A549 (cell line): Measurements from ENCODE around the gene NLK. TPM values are rescaled to one million over a fixed set of nuclear protein-coding genes. Genes with fewer than 3 reads are reported as not detected.

Experiments
- ATAC-seq, 2 experiments: fragments of 200-7000 bp in 1 of 2; fragments of >200 bp in 1 of 2; cut with Nextera tagmentation in 1 of 2; cut with Tn5 transposase in 1 of 2; 3 replicates each; pipeline versions ENCODE4 v1.8.0 to v1.9.1; 2018 to 2020; ENCODE audit warnings: mild to moderate bottlenecking in 1 of 2, moderate library complexity in 1 of 2
- CTCF ChIA-PET: fragments of 300-600 bp; sonication (Branson Sonifier 250); formaldehyde crosslinking; extraction: SDS; loops from one replicate; lab custom pipeline; 2021; ENCODE audit warnings: antibody characterized with exemption, inconsistent platforms; lab: Yijun Ruan, JAX
- POLR2A ChIA-PET: fragments of 350-600 bp; formaldehyde crosslinking; extraction: SDS; loops from one replicate; lab custom pipeline; 2021; ENCODE audit warnings: antibody characterized with exemption, inconsistent platforms; lab: Yijun Ruan, JAX
- DNase-seq, 2 experiments: peaks; one replicate each; pipeline versions ENCODE4 v3.0.0 to v3.0.0-alpha.2; 2011 to 2016; ENCODE audit warnings: low read depth in 1 of 2, low spot score in 1 of 2
- FAIRE-seq: peaks from 2 replicates; lab custom pipeline; 2011; peaks lifted over from hg19 to GRCh38; lab: Jason Lieb, UNC
- H3K27ac ChIP-seq, 2 experiments: fragments of >200 bp; sonication (Bioruptor Twin); formaldehyde crosslinking; 3 replicates each; pipeline ENCODE4 v1.5.1; 2016 to 2017
- H3K4me1 ChIP-seq: fragments of >200 bp; sonication (Bioruptor Twin); formaldehyde crosslinking; 3 replicates; pipeline ENCODE4 v1.6.1; 2016
- H3K4me2 ChIP-seq: fragments of >200 bp; sonication (Bioruptor Twin); formaldehyde crosslinking; 3 replicates; pipeline ENCODE4 v1.6.1; 2016
- H3K4me3 ChIP-seq: fragments of >200 bp; sonication (Bioruptor Twin); formaldehyde crosslinking; 3 replicates; pipeline ENCODE4 v1.5.1; 2016
- H3K9me3 ChIP-seq: fragments of >200 bp; sonication (Bioruptor Twin); formaldehyde crosslinking; 3 replicates; pipeline ENCODE4 v1.6.1; 2016
- EP300 ChIP-seq, 2 experiments: fragments of >200 bp; sonication (Bioruptor Twin); formaldehyde crosslinking; IDR thresholded peaks; 2 replicates in 1 of 2; 3 replicates in 1 of 2; pipeline ENCODE4 v1.6.1; 2016 to 2017
- FOSB ChIP-seq: fragments of 250-450 bp; sonication (Bioruptor Pico); IDR thresholded peaks from 2 replicates; pipeline ENCODE4 v1.5.0; 2020; ENCODE audit warnings: mild to moderate bottlenecking, moderate library complexity
- HOXA7 ChIP-seq: fragments of 250-450 bp; sonication (Bioruptor Pico); IDR thresholded peaks from 2 replicates; pipeline ENCODE4 v1.5.0; 2020; ENCODE audit warnings: mild to moderate bottlenecking, moderate library complexity
- HOXB13 ChIP-seq: fragments of 250-450 bp; sonication (Bioruptor Pico); IDR thresholded peaks from 2 replicates; pipeline ENCODE4 v1.5.0; 2020; ENCODE audit warnings: low read depth, mild to moderate bottlenecking, moderate library complexity
- JUNB ChIP-seq: fragments of >200 bp; sonication (Bioruptor Twin); formaldehyde crosslinking; IDR thresholded peaks from 2 replicates; pipeline ENCODE4 v1.6.1; 2016
- MYC ChIP-seq: IDR thresholded peaks from 2 replicates; pipeline ENCODE4 v1.6.1; 2012; ENCODE audit warnings: mild to moderate bottlenecking, inconsistent platforms, low read length, improper control_type of control experiment, borderline replicate concordance
- NFE2L2 ChIP-seq: fragments of 150-350 bp; conservative IDR thresholded peaks from 2 replicates; pipeline ENCODE4 v1.6.1; 2014; ENCODE audit warnings: low read length
- POLR2A ChIP-seq: IDR thresholded peaks from 2 replicates; pipeline ENCODE4 v1.6.1; 2012; ENCODE audit warnings: mild to moderate bottlenecking, low read length
- RFX5 ChIP-seq: fragments of 450-650 bp; IDR thresholded peaks from 2 replicates; pipeline ENCODE4 v1.7.1; 2014; ENCODE audit warnings: antibody characterized with exemption, mild to moderate bottlenecking, moderate library complexity
- SMC3 ChIP-seq: fragments of >200 bp; sonication (Bioruptor Twin); formaldehyde crosslinking; IDR thresholded peaks from 3 replicates; pipeline ENCODE4 v1.6.1; 2018; ENCODE audit warnings: inconsistent platforms
- SREBF2 ChIP-seq: fragments of 450-650 bp; IDR thresholded peaks from 2 replicates; pipeline ENCODE4 v1.6.1; 2014; ENCODE audit warnings: mild to moderate bottlenecking, moderate library complexity
- TP53 ChIP-seq: fragments of 250-450 bp; sonication (Bioruptor Pico); IDR thresholded peaks from 2 replicates; pipeline ENCODE4 v1.5.0; 2021; ENCODE audit warnings: mild to moderate bottlenecking, moderate library complexity
- ZC3H11A ChIP-seq: fragments of 450-650 bp; IDR thresholded peaks from 2 replicates; pipeline ENCODE4 v1.6.1; 2014; ENCODE audit warnings: antibody characterized with exemption, mild to moderate bottlenecking
- ZFP36 ChIP-seq: fragments of 450-650 bp; IDR thresholded peaks from 2 replicates; pipeline ENCODE4 v1.6.1; 2014; ENCODE audit warnings: borderline replicate concordance; ENCODE audit not compliant: partially characterized antibody
- ZNF302 ChIP-seq: fragments of 250-450 bp; sonication (Bioruptor Pico); IDR thresholded peaks from 2 replicates; pipeline ENCODE4 v1.9.0; 2021; ENCODE audit warnings: inconsistent platforms, mild to moderate bottlenecking, moderate library complexity
- WGBS: methylation state at CpG from one replicate; pipeline ENCODE4 v1.1.6; 2017; ENCODE audit errors: missing lambda C conversion rate; 5-methylcytosine and 5-hydroxymethylcytosine counted together
- polyA plus RNA-seq, 4 experiments: library from polyadenylated mRNA; depleted of rRNA in 3 of 4; stranded (reverse); fragments of >200 nt; fragmentation: RNase III in 1 of 4; extraction: RNeasy Plus Mini Kit Qiagen cat#74134 plus additional on column Dnase treatment in 1 of 4; gene quantifications; 2 replicates in 3 of 4; 3 replicates in 1 of 4; pipeline ENCODE4 v1.2.3, GENCODE V29; 2011 to 2017
- TF ChIP-seq, protein P1 (sequence below): fragments of 200-600 bp; sonication (generic); IDR thresholded peaks from 2 replicates; pipeline ENCODE4 v1.6.1; 2016; ENCODE audit warnings: antibody characterized with exemption, mild to moderate bottlenecking, moderate library complexity
- TF ChIP-seq, protein P2 (sequence below): fragments of >200 bp; sonication (Bioruptor Twin); formaldehyde crosslinking; IDR thresholded peaks from 2 replicates; pipeline ENCODE4 v1.6.1; 2016
- TF ChIP-seq, protein P3 (sequence below): IDR thresholded peaks from 2 replicates; pipeline ENCODE4 v1.6.1; 2012
- TF ChIP-seq, protein P4 (sequence below): IDR thresholded peaks from 2 replicates; pipeline ENCODE4 v1.6.1; 2012

Gene NLK
- polyA plus RNA-seq, 2 of the 4 experiments (the other 2 are of a cell fraction), result 11.8 to 26.5 TPM

DNA sequence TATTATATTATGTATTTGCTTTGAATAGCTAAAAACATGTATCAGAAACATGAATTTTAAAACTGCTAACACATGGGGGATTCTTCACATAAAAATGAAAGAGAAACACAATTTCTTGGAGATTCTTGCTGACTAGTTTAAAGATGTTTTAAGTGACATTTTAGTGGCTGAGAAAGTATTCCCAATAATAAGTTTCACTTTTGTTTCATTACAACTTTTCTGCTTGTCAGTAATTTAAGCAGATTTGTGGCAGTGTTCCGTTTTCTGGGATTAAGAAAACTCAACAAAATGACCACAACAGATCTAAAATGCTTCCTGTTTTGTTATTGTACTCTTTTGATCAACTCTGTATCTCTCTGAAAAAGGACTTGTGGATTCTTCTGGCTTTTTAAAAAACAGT lies 75.9 kb downstream of the NLK start (continued):
- TF ChIP-seq, protein P1, sequence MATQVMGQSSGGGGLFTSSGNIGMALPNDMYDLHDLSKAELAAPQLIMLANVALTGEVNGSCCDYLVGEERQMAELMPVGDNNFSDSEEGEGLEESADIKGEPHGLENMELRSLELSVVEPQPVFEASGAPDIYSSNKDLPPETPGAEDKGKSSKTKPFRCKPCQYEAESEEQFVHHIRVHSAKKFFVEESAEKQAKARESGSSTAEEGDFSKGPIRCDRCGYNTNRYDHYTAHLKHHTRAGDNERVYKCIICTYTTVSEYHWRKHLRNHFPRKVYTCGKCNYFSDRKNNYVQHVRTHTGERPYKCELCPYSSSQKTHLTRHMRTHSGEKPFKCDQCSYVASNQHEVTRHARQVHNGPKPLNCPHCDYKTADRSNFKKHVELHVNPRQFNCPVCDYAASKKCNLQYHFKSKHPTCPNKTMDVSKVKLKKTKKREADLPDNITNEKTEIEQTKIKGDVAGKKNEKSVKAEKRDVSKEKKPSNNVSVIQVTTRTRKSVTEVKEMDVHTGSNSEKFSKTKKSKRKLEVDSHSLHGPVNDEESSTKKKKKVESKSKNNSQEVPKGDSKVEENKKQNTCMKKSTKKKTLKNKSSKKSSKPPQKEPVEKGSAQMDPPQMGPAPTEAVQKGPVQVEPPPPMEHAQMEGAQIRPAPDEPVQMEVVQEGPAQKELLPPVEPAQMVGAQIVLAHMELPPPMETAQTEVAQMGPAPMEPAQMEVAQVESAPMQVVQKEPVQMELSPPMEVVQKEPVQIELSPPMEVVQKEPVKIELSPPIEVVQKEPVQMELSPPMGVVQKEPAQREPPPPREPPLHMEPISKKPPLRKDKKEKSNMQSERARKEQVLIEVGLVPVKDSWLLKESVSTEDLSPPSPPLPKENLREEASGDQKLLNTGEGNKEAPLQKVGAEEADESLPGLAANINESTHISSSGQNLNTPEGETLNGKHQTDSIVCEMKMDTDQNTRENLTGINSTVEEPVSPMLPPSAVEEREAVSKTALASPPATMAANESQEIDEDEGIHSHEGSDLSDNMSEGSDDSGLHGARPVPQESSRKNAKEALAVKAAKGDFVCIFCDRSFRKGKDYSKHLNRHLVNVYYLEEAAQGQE, result no peak
- TF ChIP-seq MYC (no peak), POLR2A (no peak)

DNA sequence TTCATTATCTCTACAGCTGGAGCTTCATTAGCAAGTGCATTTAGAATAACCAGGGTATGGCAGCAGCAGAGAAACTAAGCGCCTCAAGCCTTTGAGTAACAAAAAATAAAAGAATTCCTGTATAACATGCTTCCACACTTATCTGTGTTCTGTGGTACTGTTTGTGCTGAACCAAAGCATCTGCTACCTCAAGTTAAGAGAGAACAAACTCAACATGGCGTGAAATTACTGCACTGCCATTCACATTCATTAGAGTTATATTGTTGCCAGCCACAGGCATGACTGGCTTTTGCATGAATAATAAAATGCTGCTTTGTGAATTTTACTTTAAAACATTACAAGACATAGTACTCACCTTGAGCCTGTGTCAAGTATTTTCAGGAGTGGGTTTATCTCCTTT lies 76.6 kb downstream of the NLK start:
- Histone ChIP-seq H3K4me1 (0 out of 3 replicates have a peak, but pooled peaks cover 4% of the 10 kb centered on the region), H3K4me3 (no peak overlapping the region), H3K4me2 (no peak overlapping the region), H3K9me3 (no peaks in the 10 kb centered on the region), H3K27ac (no peak overlapping the region)
- CTCF ChIA-PET, result no interaction called here
- ATAC-seq (no peak), FAIRE-seq (no peak), DNase-seq (no peak)
- 98% methylated on average over 2 of the region's 2 CpGs for WGBS
- POLR2A ChIA-PET, result no interaction called here
- TF ChIP-seq ZFP36, result no peak
- no peak for TF ChIP-seq SMC3
- TF ChIP-seq, protein P1, result no peak
- TF ChIP-seq RFX5, result no peak

DNA sequence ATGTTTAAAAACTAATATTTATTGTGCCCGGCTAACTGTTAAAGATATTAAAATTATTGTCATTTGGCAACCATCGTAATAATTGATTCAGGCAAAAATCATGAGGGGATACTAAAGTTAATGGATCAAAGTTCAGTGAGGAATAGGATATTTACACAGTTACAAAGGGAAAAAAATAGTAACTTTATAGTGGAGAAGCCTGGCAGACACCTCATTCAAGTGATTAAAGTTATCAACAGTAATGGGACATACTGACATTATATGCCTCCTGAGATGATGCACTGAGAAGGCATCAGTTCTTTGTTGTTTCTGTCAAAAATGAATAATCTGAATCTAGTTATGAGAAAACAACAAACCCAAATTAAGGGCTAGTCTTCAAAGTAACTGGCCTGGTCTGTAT lies 77.1 kb downstream of the NLK start:
- Histone ChIP-seq H3K9me3 (no peaks in the 10 kb centered on the region), H3K4me3 (no peak overlapping the region), H3K4me1 (peaks cover 8% of the 10 kb centered on the region), H3K4me2 (no peak overlapping the region), H3K27ac (no peak overlapping the region)
- ChIA-PET POLR2A (no interaction called here), CTCF (no interaction called here)
- DNase-seq (no peak), FAIRE-seq (peak; percentile 61), ATAC-seq (no peak)
- WGBS, result 91% methylated on average over 2 of the region's 2 CpGs
- no peak for TF ChIP-seq HOXB13 (CRISPR knock-in tag)
- no peak for TF ChIP-seq ZC3H11A
- TF ChIP-seq, protein P2, sequence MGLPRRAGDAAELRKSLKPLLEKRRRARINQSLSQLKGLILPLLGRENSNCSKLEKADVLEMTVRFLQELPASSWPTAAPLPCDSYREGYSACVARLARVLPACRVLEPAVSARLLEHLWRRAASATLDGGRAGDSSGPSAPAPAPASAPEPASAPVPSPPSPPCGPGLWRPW, result no peak
- TF ChIP-seq, protein P1, result no peak
- no peak for TF ChIP-seq EP300 (IDR thresholded peaks at IDR 0.05)
- TF ChIP-seq SREBF2, result no peak
- TF ChIP-seq, protein P3, sequence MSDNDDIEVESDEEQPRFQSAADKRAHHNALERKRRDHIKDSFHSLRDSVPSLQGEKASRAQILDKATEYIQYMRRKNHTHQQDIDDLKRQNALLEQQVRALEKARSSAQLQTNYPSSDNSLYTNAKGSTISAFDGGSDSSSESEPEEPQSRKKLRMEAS, result no peak
- no peak for TF ChIP-seq TP53 (CRISPR knock-in tag)
- no peak for TF ChIP-seq NFE2L2
- TF ChIP-seq POLR2A, result no peak
- no peak for TF ChIP-seq JUNB
- TF ChIP-seq HOXA7 (CRISPR knock-in tag), result no peak
- TF ChIP-seq, protein P4, sequence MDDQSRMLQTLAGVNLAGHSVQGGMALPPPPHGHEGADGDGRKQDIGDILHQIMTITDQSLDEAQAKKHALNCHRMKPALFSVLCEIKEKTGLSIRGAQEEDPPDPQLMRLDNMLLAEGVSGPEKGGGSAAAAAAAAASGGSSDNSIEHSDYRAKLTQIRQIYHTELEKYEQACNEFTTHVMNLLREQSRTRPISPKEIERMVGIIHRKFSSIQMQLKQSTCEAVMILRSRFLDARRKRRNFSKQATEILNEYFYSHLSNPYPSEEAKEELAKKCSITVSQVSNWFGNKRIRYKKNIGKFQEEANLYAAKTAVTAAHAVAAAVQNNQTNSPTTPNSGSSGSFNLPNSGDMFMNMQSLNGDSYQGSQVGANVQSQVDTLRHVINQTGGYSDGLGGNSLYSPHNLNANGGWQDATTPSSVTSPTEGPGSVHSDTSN, result no peak
- no peak for TF ChIP-seq RFX5
- no peak for TF ChIP-seq ZNF302
- no peak for TF ChIP-seq FOSB (CRISPR knock-in tag)
